Liver (tissue), 9 donors: ENCODE data around the gene FZD10. TPM values are rescaled to one million over a fixed set of nuclear protein-coding genes. Genes with fewer than 3 reads are reported as not detected.

Source experiments
- DNase-seq: peaks from one replicate; pipeline ENCODE4 v3.0.0-alpha.2; 2017; ENCODE audit warnings: low spot score
- H3K27ac ChIP-seq, 2 donors: one replicate each; pipeline ENCODE4 v1.7.0; 2013; ENCODE audit warnings: inconsistent platforms in 2 of 2, low read length in 2 of 2, control low read depth in 1 of 2, low read depth in 1 of 2, mild to moderate bottlenecking in 1 of 2
- H3K27me3 ChIP-seq, 4 donors: one replicate each; pipeline versions ENCODE4 v1.6.1 to v1.7.0; 2013; ENCODE audit warnings: low read length in 3 of 4, inconsistent platforms in 1 of 4, mild to moderate bottlenecking in 1 of 4, moderate library complexity in 1 of 4; ENCODE audit not compliant: control insufficient read depth in 4 of 4, insufficient read depth in 4 of 4
- H3K36me3 ChIP-seq, 4 donors: one replicate each; pipeline versions ENCODE4 v1.6.1 to v1.7.0; 2013; ENCODE audit warnings: low read length in 3 of 4, mild to moderate bottlenecking in 3 of 4, low read depth in 1 of 4, moderate library complexity in 1 of 4; ENCODE audit not compliant: control insufficient read depth in 4 of 4, insufficient read depth in 3 of 4
- H3K4me1 ChIP-seq, 4 donors: one replicate each; pipeline versions ENCODE4 v1.6.1 to v1.7.0; 2013; ENCODE audit warnings: low read length in 3 of 4, mild to moderate bottlenecking in 3 of 4, moderate library complexity in 1 of 4; ENCODE audit not compliant: control insufficient read depth in 4 of 4, insufficient read depth in 4 of 4
- H3K4me3 ChIP-seq, 3 donors: one replicate each; pipeline versions ENCODE4 v1.6.1 to v1.7.0; 2013; ENCODE audit warnings: low read length in 3 of 3, control low read depth in 1 of 3, low read depth in 1 of 3, mild to moderate bottlenecking in 1 of 3
- H3K9ac ChIP-seq, 2 donors: one replicate each; pipeline ENCODE4 v1.7.0; 2013; ENCODE audit warnings: low read length in 2 of 2, mild to moderate bottlenecking in 2 of 2, moderate library complexity in 2 of 2, control low read depth in 1 of 2, low read depth in 1 of 2
- H3K9me3 ChIP-seq, 4 donors: one replicate each; pipeline versions ENCODE4 v1.6.1 to v1.7.0; 2013; ENCODE audit warnings: low read length in 3 of 4; ENCODE audit not compliant: control insufficient read depth in 4 of 4
- ATF3 ChIP-seq: IDR thresholded peaks from 2 replicates; pipeline ENCODE4 v1.6.1; 2016; ENCODE audit warnings: antibody characterized with exemption
- CTCF ChIP-seq: fragments of 150-350 bp; IDR thresholded peaks from 2 replicates; pipeline ENCODE4 v1.5.1; 2017; ENCODE audit warnings: improper control_type of control experiment, low read depth, low read length; ENCODE audit not compliant: missing input control
- EGR1 ChIP-seq, 2 donors: IDR thresholded peaks; 2 replicates each; pipeline ENCODE4 v1.6.1; 2016 to 2018; ENCODE audit warnings: antibody characterized with exemption in 2 of 2, low read depth in 2 of 2
- FOXA2 ChIP-seq: IDR thresholded peaks from 2 replicates; pipeline ENCODE4 v1.6.1; 2016; ENCODE audit warnings: antibody characterized with exemption
- HNF4A ChIP-seq, 2 donors: conservative IDR thresholded peaks; 2 replicates each; pipeline ENCODE4 v1.6.1; 2016; ENCODE audit warnings: antibody characterized with exemption in 2 of 2, mild to moderate bottlenecking in 2 of 2
- HNF4G ChIP-seq: IDR thresholded peaks from 2 replicates; pipeline ENCODE4 v1.6.1; 2016; ENCODE audit warnings: antibody characterized with exemption
- JUND ChIP-seq, 2 donors: IDR thresholded peaks; 2 replicates each; pipeline ENCODE4 v1.6.1; 2016; ENCODE audit warnings: antibody characterized with exemption in 2 of 2
- RAD21 ChIP-seq, 2 donors: IDR thresholded peaks; 2 replicates each; pipeline ENCODE4 v1.6.1; 2016; ENCODE audit warnings: antibody characterized with exemption in 2 of 2, mild to moderate bottlenecking in 2 of 2
- REST ChIP-seq: IDR thresholded peaks from 2 replicates; pipeline ENCODE4 v1.6.1; 2016; ENCODE audit warnings: antibody characterized with exemption, mild to moderate bottlenecking
- RXRA ChIP-seq, 2 donors: IDR thresholded peaks; 2 replicates each; pipeline ENCODE4 v1.6.1; 2017 to 2018; ENCODE audit warnings: antibody characterized with exemption in 2 of 2, mild to moderate bottlenecking in 1 of 2
- SP1 ChIP-seq: IDR thresholded peaks from 2 replicates; pipeline ENCODE4 v1.6.1; 2018; ENCODE audit warnings: antibody characterized with exemption, mild to moderate bottlenecking
- TAF1 ChIP-seq: conservative IDR thresholded peaks from 2 replicates; pipeline ENCODE4 v1.6.1; 2016; ENCODE audit warnings: antibody characterized with exemption, mild to moderate bottlenecking
- YY1 ChIP-seq: IDR thresholded peaks from 2 replicates; pipeline ENCODE4 v1.6.1; 2016; ENCODE audit warnings: antibody characterized with exemption, mild to moderate bottlenecking
- WGBS: extraction: QIAGEN DNeasy Blood & Tissue Kit; methylation state at CpG from one replicate; pipeline ENCODE4 v1.1.7; 2013; 5-methylcytosine and 5-hydroxymethylcytosine counted together
- polyA plus RNA-seq, 2 donors: library from polyadenylated mRNA; stranded (reverse) in 1 of 2; unstranded in 1 of 2; fragments of 200-250 nt in 1 of 2; fragments of >200 nt in 1 of 2; fragmentation: Nextera tagmentation in 1 of 2; extraction: Ambion mirVana in 1 of 2; gene quantifications; one replicate each; pipeline versions ENCODE4 v1.2.1 to v1.2.3, GENCODE V29; 2013 to 2015
- total RNA-seq, 2 donors: library from RNA; depleted of rRNA; stranded (reverse); fragments of >200 nt; gene quantifications; one replicate each; pipeline ENCODE4 v1.2.3, GENCODE V29; 2014
- TF ChIP-seq, protein P1 (sequence below): IDR thresholded peaks from 2 replicates; pipeline ENCODE4 v1.6.1; 2016; ENCODE audit warnings: antibody characterized with exemption
- donor health status: healthy.
- donor health status: healthy.
- donor health status: healthy.
- donor health status: healthy.
- donor health status: healthy.

FZD10 gene
- total and polyA plus RNA-seq, 4 donors, result 0.02 TPM; not detected in 3

DNA sequence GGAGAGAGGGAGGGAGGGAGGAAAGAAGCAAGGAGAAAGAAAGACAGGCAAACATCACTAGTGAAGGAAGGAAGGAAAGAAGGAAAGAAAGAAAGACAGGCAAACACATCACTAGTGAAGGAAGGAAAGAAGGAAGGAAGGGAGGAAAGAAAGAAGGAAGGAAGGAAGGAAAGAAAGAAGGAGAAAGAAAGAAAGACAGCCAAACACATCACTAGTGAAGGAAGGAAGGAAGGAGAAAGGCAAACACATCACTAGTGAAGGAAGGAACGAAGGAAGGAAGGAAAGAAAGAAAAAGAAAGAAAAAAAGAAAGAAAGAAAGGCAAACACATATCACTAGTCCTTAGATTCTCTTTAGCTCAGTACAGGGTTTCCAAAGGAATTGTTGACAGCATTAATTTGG, 5.3 kb downstream of the FZD10 start:
- no peak overlapping the region for H3K9ac ChIP-seq
- H3K9me3 ChIP-seq, result peaks cover 0 to 2% (median under 1%) of the 10 kb centered on the region in 4 donors
- WGBS, result 37% methylated on average over 1 of the region's 1 CpG
- TF ChIP-seq HNF4A (conservative IDR thresholded peaks at IDR 0.05) (no peak), SP1 (no peak), YY1 (no peak), ATF3 (no peak), FOXA2 (no peak), CTCF (no peak), HNF4G (no peak), REST (no peak), TAF1 (no peak), RXRA (IDR thresholded peaks at IDR 0.05) (no peak), JUND (IDR thresholded peaks at IDR 0.05) (no peak), EGR1 (IDR thresholded peaks at IDR 0.05; ENCODE audit: low read depth in 2 of 2) (no peak)
- TF ChIP-seq, protein P1, sequence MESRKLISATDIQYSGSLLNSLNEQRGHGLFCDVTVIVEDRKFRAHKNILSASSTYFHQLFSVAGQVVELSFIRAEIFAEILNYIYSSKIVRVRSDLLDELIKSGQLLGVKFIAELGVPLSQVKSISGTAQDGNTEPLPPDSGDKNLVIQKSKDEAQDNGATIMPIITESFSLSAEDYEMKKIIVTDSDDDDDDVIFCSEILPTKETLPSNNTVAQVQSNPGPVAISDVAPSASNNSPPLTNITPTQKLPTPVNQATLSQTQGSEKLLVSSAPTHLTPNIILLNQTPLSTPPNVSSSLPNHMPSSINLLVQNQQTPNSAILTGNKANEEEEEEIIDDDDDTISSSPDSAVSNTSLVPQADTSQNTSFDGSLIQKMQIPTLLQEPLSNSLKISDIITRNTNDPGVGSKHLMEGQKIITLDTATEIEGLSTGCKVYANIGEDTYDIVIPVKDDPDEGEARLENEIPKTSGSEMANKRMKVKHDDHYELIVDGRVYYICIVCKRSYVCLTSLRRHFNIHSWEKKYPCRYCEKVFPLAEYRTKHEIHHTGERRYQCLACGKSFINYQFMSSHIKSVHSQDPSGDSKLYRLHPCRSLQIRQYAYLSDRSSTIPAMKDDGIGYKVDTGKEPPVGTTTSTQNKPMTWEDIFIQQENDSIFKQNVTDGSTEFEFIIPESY, result no peak
- no peaks in the 10 kb centered on the region for H3K36me3 ChIP-seq
- H3K4me3 ChIP-seq, result no peak overlapping the region
- H3K27me3 ChIP-seq, result peaks cover 0 to 21% (median 9%) of the 10 kb centered on the region in 4 donors
- H3K27ac ChIP-seq, result no peak overlapping the region
- peaks cover 0 to 8% (median 0%) of the 10 kb centered on the region in 4 donors for H3K4me1 ChIP-seq
- no peak for DNase-seq

DNA sequence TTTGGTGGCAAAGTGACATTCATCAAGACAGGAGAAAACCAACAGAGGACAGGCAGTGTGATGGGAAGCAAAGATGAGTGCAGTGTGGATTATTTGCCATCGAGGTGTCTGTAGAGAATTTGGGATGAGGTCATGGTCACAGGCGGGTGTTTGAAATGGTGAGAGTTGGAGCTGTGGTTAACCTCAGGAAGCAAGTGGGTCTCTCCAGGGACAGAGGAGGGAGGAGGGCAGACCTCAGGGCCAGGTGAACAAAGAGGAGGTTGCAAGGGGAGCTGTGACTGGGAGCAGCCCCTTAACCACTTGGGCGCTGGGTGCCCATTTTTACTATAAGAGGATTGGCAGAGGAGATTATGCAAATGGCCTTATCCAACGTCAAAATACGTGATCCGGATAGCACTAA, 7.0 kb downstream of the FZD10 start:
- Histone ChIP-seq H3K4me3 (no peak overlapping the region), H3K27me3 (peaks cover 0 to 10% (median 6%) of the 10 kb centered on the region in 4 donors), H3K9me3 (peaks cover 0 to 2% (median under 1%) of the 10 kb centered on the region in 4 donors), H3K27ac (no peak overlapping the region), H3K36me3 (no peaks in the 10 kb centered on the region), H3K4me1 (no peaks in the 10 kb centered on the region), H3K9ac (no peak overlapping the region)
- 29% methylated on average over 6 of the region's 6 CpGs for WGBS
- TF ChIP-seq RXRA (IDR thresholded peaks at IDR 0.05) (no peak), EGR1 (IDR thresholded peaks at IDR 0.05; ENCODE audit: low read depth in 2 of 2) (no peak), HNF4A (conservative IDR thresholded peaks at IDR 0.05) (no peak), RAD21 (IDR thresholded peaks at IDR 0.05) (no peak)
- DNase-seq, result no peak
